ENCODE results near the gene MOSPD3.

Gene MOSPD3

GRCh38 chr7:100623951-100624824, 11.8 kb downstream of the MOSPD3 start:
- H3K27me3 Mint-ChIP-seq, result no peaks in the 10 kb centered on the region
- ATAC-seq (no peak), DNase-seq (no peak)
- peaks cover 38% of the 10 kb centered on the region for H3K4me1 Mint-ChIP-seq
- no peak overlapping the region for H3K27ac Mint-ChIP-seq
- H3K9me3 Mint-ChIP-seq, result no peaks in the 10 kb centered on the region
- no peak overlapping the region for H3K4me3 Mint-ChIP-seq

- Mint-ChIP-seq H3K4me1 (peaks cover 55% of the 10 kb centered on the region), H3K27ac (no peak overlapping the region), H3K4me3 (peak overlapping the region; percentile 80 to 82), H3K9me3 (no peaks in the 10 kb centered on the region), H3K27me3 (no peaks in the 10 kb centered on the region)
- DNase-seq (no peak), ATAC-seq (no peak)
These were observed 13.7 kb downstream of the MOSPD3 start for GRCh38 chr7:100626055-100626454.

- Mint-ChIP-seq H3K27ac (peak overlapping the region; percentile 76 to 88), H3K27me3 (no peaks in the 10 kb centered on the region), H3K4me1 (peaks cover 56% of the 10 kb centered on the region), H3K4me3 (peak overlapping the region; percentile 80 to 82), H3K9me3 (no peaks in the 10 kb centered on the region)
- DNase-seq (peak; percentile 77 to 81), ATAC-seq (peak; percentile 97)
These were observed 14.3 kb downstream of the MOSPD3 start for GRCh38 chr7:100626530-100627237.

- H3K27me3 Mint-ChIP-seq, result no peaks in the 10 kb centered on the region
- no peak for DNase-seq
- peak overlapping the region; percentile 80 to 82 for H3K4me3 Mint-ChIP-seq
- H3K9me3 Mint-ChIP-seq, result no peaks in the 10 kb centered on the region
- H3K27ac Mint-ChIP-seq, result peak overlapping the region in 1 of 2 donors; percentile 88
- peaks cover 61% of the 10 kb centered on the region for H3K4me1 Mint-ChIP-seq
- no peak for ATAC-seq
These were observed 14.9 kb downstream of the MOSPD3 start for GRCh38 chr7:100627238-100627549.

- H3K27ac Mint-ChIP-seq, result peak overlapping the region in 1 of 2 donors; percentile 34
- ATAC-seq, result no peak
- H3K4me1 Mint-ChIP-seq, result peaks cover 78% of the 10 kb centered on the region
- peaks cover 8% of the 10 kb centered on the region for H3K27me3 Mint-ChIP-seq
- no peaks in the 10 kb centered on the region for H3K9me3 Mint-ChIP-seq
- H3K4me3 Mint-ChIP-seq, result peak overlapping the region in 1 of 2 donors; percentile 18
- peak in 1 of 2 donors; percentile 39 for DNase-seq
These were observed 16.9 kb downstream of the MOSPD3 start for GRCh38 chr7:100629117-100629716.

GRCh38 chr7:100630066-100630465, 17.7 kb downstream of the MOSPD3 start:
- ATAC-seq (no peak), DNase-seq (no peak)
- Mint-ChIP-seq H3K27ac (peak overlapping the region in 1 of 2 donors; percentile 40), H3K4me3 (no peak overlapping the region), H3K27me3 (peaks cover 8% of the 10 kb centered on the region), H3K4me1 (peaks cover 86% of the 10 kb centered on the region), H3K9me3 (no peaks in the 10 kb centered on the region)

GRCh38 chr7:100632951-100633717, 20.8 kb downstream of the MOSPD3 start:
- peak overlapping the region; percentile 71 to 83 for H3K27ac Mint-ChIP-seq
- peaks cover 8% of the 10 kb centered on the region for H3K27me3 Mint-ChIP-seq
- H3K4me1 Mint-ChIP-seq, result peaks cover 59% of the 10 kb centered on the region
- DNase-seq (peak; percentile 67 to 75), ATAC-seq (peak; percentile 84)
- H3K4me3 Mint-ChIP-seq, result peak overlapping the region; percentile 85 to 89
- no peaks in the 10 kb centered on the region for H3K9me3 Mint-ChIP-seq

GRCh38 chr7:100639995-100640516, 27.7 kb downstream of the MOSPD3 start:
- Mint-ChIP-seq H3K4me3 (no peak overlapping the region), H3K27me3 (no peaks in the 10 kb centered on the region), H3K4me1 (peaks cover under 1% of the 10 kb centered on the region), H3K27ac (no peak overlapping the region), H3K9me3 (no peaks in the 10 kb centered on the region)
- ATAC-seq (no peak), DNase-seq (no peak)

- no peaks in the 10 kb centered on the region for H3K4me1 Mint-ChIP-seq
- no peak for DNase-seq
- H3K27ac Mint-ChIP-seq, result no peak overlapping the region
- no peaks in the 10 kb centered on the region for H3K9me3 Mint-ChIP-seq
- no peak for ATAC-seq
- no peak overlapping the region for H3K4me3 Mint-ChIP-seq
- H3K27me3 Mint-ChIP-seq, result no peaks in the 10 kb centered on the region
These were observed 28.4 kb downstream of the MOSPD3 start for GRCh38 chr7:100640517-100641440.

- DNase-seq, result no peak
- ATAC-seq, result no peak
- Mint-ChIP-seq H3K27me3 (peaks cover 7% of the 10 kb centered on the region), H3K9me3 (no peaks in the 10 kb centered on the region), H3K4me1 (no peaks in the 10 kb centered on the region), H3K4me3 (no peak within 1 kb of the TSS), H3K27ac (no peak within 1 kb of the TSS)
These were observed 29.1 kb downstream of the MOSPD3 start, which contains the start of gene TFR2 for GRCh38 chr7:100641463-100641859. TSS of gene TFR2 (minus strand) at chr7:100641552. CDS start at chr7:100641509, 43 bp downstream.

- H3K27ac Mint-ChIP-seq, result no peak overlapping the region
- no peak overlapping the region for H3K4me3 Mint-ChIP-seq
- H3K9me3 Mint-ChIP-seq, result no peaks in the 10 kb centered on the region
- no peaks in the 10 kb centered on the region for H3K4me1 Mint-ChIP-seq
- H3K27me3 Mint-ChIP-seq, result peaks cover 7% of the 10 kb centered on the region
- DNase-seq (no peak), ATAC-seq (no peak)
These were observed 29.7 kb downstream of the MOSPD3 start for GRCh38 chr7:100641860-100642533.

GRCh38 chr7:100642534-100642907, 30.2 kb downstream of the MOSPD3 start:
- Mint-ChIP-seq H3K27ac (peak overlapping the region in 1 of 2 donors; percentile 83), H3K4me1 (no peaks in the 10 kb centered on the region), H3K9me3 (no peaks in the 10 kb centered on the region), H3K4me3 (no peak overlapping the region), H3K27me3 (peaks cover 7% of the 10 kb centered on the region)
- ATAC-seq, result peak; percentile 59
- DNase-seq, result no peak

GRCh38 chr7:100649826-100650565, 37.7 kb downstream of the MOSPD3 start:
- Mint-ChIP-seq H3K27ac (no peak overlapping the region), H3K27me3 (peaks cover 38% of the 10 kb centered on the region), H3K4me1 (no peaks in the 10 kb centered on the region), H3K9me3 (no peaks in the 10 kb centered on the region), H3K4me3 (no peak overlapping the region)
- DNase-seq, result no peak
- ATAC-seq, result no peak
